Fibroblast of lung (primary cell): ENCODE data around the gene CRABP1. TPM values are rescaled to one million over a fixed set of nuclear protein-coding genes. Genes with fewer than 3 reads are reported as not detected.
A peak's percentile ranks its signal among the peaks of the same experiment; 100 is the strongest.

Experiments used
- DNase-seq, 2 donors: peaks; one replicate each; pipeline versions ENCODE4 v3.0.0 to v3.0.0-alpha.2; 2010; ENCODE audit warnings: low read depth in 2 of 2
- H2AFZ ChIP-seq: 2 replicates; pipeline ENCODE4 v1.5.1; 2012; ENCODE audit warnings: low read length, control low read depth, inconsistent platforms
- H3K27ac ChIP-seq: 2 replicates; pipeline ENCODE4 v1.5.1; 2011; ENCODE audit warnings: low read length, control low read depth; ENCODE audit not compliant: insufficient read depth
- H3K27me3 ChIP-seq: 2 replicates; pipeline ENCODE4 v1.5.1; 2011; ENCODE audit warnings: mild to moderate bottlenecking, low read length; ENCODE audit not compliant: control insufficient read depth, insufficient read depth
- H3K36me3 ChIP-seq: 2 replicates; pipeline ENCODE4 v1.5.1; 2011; ENCODE audit warnings: low read length; ENCODE audit not compliant: control insufficient read depth, insufficient read depth
- H3K4me1 ChIP-seq: 2 replicates; pipeline ENCODE4 v1.5.1; 2011; ENCODE audit warnings: low read length; ENCODE audit not compliant: control insufficient read depth, insufficient read depth; ENCODE audit errors: extremely low read depth
- H3K4me2 ChIP-seq: 2 replicates; pipeline ENCODE4 v1.5.1; 2011; ENCODE audit warnings: low read length, control low read depth; ENCODE audit not compliant: insufficient read depth; ENCODE audit errors: extremely low read depth
- H3K4me3 ChIP-seq, 4 experiments: fragments of 200-600 bp in 1 of 4; sonication (generic) in 1 of 4; replicated peaks in 1 of 4; 2 replicates each; pipeline ENCODE4 v1.5.1; 2011 to 2016; ENCODE audit warnings: low read length in 4 of 4, low read depth in 3 of 4, mild to moderate bottlenecking in 3 of 4, control low read depth in 2 of 4, inconsistent platforms in 1 of 4, mixed read lengths in 1 of 4; ENCODE audit not compliant: insufficient read depth in 1 of 4; ENCODE audit errors: control extremely low read depth in 1 of 4
- H3K79me2 ChIP-seq: 2 replicates; pipeline ENCODE4 v1.5.1; 2012; ENCODE audit warnings: mild to moderate bottlenecking, low read length, inconsistent platforms; ENCODE audit not compliant: control insufficient read depth, insufficient read depth
- H3K9ac ChIP-seq: 2 replicates; pipeline ENCODE4 v1.5.1; 2011; ENCODE audit warnings: mild to moderate bottlenecking, low read length, control low read depth; ENCODE audit not compliant: insufficient read depth
- H3K9me3 ChIP-seq: 2 replicates; pipeline ENCODE4 v1.5.1; 2012; ENCODE audit warnings: low read depth, low read length; ENCODE audit not compliant: control insufficient read depth, insufficient read depth
- H4K20me1 ChIP-seq: 2 replicates; pipeline ENCODE4 v1.5.1; 2011; ENCODE audit warnings: low read length; ENCODE audit not compliant: control insufficient read depth, insufficient read depth; ENCODE audit errors: extremely low read depth
- EZH2 ChIP-seq: IDR thresholded peaks from 2 replicates; pipeline ENCODE4 v1.5.1; 2012; ENCODE audit warnings: low read length, control low read depth, mild to moderate bottlenecking; ENCODE audit errors: missing control alignments
- polyA plus RNA-seq, 2 donors: library from polyadenylated mRNA; depleted of rRNA in 1 of 2; stranded (reverse) in 1 of 2; unstranded in 1 of 2; fragments of >200 nt; gene quantifications; 2 replicates each; pipeline ENCODE4 v1.2.1, GENCODE V29; 2011 to 2012; ENCODE audit warnings: missing spikeins in 1 of 2
- total RNA-seq: library from RNA; depleted of rRNA; stranded (reverse); fragments of >200 nt; gene quantifications from 2 replicates; pipeline ENCODE4 v1.2.1, GENCODE V29; 2014
- TF ChIP-seq, protein P1 (sequence below), 2 donors: IDR thresholded peaks in 1 of 2; conservative IDR thresholded peaks in 1 of 2; 1 replicate in 1 of 2; 2 replicates in 1 of 2; pipeline ENCODE4 v1.5.1; 2011 to 2012; ENCODE audit warnings: low read length in 2 of 2, control low read depth in 1 of 2, inconsistent platforms in 1 of 2, low read depth in 1 of 2, mild to moderate bottlenecking in 1 of 2

The CRABP1 gene
- total and polyA plus RNA-seq, 2 donors (not counting 1 experiment from before 2014, with no cell fraction given), result not detected

DNA sequence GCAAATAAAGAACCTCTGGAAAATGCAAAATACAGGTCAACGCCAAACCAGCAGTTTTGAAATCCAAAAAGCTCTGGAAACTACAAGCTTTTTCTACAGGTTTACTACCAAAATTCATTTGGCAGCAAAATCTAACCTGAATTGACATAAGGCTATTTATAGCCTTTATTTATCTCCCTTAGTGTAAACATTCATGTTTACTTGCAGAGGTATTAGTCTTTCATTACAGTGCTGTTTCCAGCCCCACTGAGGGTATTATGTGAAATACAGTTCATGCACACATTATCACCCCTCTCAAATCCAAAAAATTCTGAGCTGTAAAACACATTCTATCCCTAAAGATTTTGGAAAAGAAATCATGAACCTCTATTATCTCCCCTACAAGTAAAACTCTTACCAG lies 47.9 kb upstream of the CRABP1 start:
- H3K4me2 ChIP-seq, result no peak overlapping the region
- no peak overlapping the region for H3K9ac ChIP-seq
- no peaks in the 10 kb centered on the region for H3K4me1 ChIP-seq
- no peak for TF ChIP-seq EZH2
- TF ChIP-seq, protein P1, sequence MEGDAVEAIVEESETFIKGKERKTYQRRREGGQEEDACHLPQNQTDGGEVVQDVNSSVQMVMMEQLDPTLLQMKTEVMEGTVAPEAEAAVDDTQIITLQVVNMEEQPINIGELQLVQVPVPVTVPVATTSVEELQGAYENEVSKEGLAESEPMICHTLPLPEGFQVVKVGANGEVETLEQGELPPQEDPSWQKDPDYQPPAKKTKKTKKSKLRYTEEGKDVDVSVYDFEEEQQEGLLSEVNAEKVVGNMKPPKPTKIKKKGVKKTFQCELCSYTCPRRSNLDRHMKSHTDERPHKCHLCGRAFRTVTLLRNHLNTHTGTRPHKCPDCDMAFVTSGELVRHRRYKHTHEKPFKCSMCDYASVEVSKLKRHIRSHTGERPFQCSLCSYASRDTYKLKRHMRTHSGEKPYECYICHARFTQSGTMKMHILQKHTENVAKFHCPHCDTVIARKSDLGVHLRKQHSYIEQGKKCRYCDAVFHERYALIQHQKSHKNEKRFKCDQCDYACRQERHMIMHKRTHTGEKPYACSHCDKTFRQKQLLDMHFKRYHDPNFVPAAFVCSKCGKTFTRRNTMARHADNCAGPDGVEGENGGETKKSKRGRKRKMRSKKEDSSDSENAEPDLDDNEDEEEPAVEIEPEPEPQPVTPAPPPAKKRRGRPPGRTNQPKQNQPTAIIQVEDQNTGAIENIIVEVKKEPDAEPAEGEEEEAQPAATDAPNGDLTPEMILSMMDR (conservative IDR thresholded peaks at IDR 0.05 in 1 of 2, IDR thresholded peaks at IDR 0.05 in 1 of 2; ENCODE audit: low read depth in 1 of 2, low read length in 2 of 2), result no peak
- H2AFZ ChIP-seq, result no peak overlapping the region
- H3K27ac ChIP-seq, result no peak overlapping the region
- no peak for DNase-seq
- no peak overlapping the region for H3K4me3 ChIP-seq
- H3K79me2 ChIP-seq, result peaks cover 2% of the 10 kb centered on the region
- no peaks in the 10 kb centered on the region for H3K27me3 ChIP-seq
- no peaks in the 10 kb centered on the region for H4K20me1 ChIP-seq
- peaks cover 9% of the 10 kb centered on the region for H3K36me3 ChIP-seq
- H3K9me3 ChIP-seq, result no peaks in the 10 kb centered on the region

DNA sequence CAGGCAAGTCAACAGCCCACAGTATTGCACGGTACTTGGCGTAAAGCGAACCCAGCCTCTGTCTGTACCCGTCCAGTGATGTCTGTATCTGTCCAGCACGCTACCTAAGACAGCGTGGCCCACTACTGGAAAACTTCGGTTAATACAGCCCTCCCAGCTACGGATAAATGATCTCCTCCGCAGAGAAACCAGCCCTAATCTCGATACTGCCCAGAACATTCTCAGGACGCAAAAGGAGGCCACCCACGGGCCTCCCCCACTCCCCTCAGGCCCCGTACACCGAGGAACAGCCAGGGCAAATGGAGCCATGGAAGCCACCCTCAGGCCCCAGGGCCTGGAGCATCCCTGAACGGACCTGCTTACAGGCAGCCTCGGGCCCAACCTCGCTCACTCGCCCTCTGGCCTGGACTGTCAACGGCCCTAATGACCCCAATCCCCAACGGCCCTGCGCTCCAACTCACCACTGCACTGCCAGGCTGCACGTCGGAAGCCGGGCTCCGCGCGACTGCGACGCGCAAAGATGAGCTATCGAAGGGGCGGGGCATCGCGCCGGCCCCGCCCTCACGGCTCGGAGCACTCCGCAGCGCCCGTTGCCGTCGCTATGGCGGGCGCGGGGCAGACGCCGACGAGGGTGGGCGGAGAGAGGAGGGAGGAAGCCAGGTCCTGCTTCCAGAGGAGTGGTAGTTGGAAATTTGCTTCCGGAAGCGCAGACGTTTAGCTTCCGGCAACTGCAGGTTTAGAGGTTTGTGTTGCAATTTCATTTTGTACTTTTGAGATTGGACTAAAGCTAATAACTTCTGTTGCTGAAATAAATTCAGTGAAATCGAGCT lies 40.8 kb upstream of the CRABP1 start, which contains the start of gene SKIC8:
Gene SKIC8 (minus strand): TSS at position 509 of the 830 bp plus-strand sequence. CDS start 3,923 bp downstream, outside the sequence.
- Histone ChIP-seq H3K4me1 (peaks cover 11% of the 10 kb centered on the region), H2AFZ (peak within 1 kb of the TSS; percentile 93)
- TF ChIP-seq, protein P1 (conservative IDR thresholded peaks at IDR 0.05 in 1 of 2, IDR thresholded peaks at IDR 0.05 in 1 of 2; ENCODE audit: low read depth in 1 of 2, low read length in 2 of 2), result peak in 1 of 2 donors; percentile 3
- no peak for TF ChIP-seq EZH2

DNA sequence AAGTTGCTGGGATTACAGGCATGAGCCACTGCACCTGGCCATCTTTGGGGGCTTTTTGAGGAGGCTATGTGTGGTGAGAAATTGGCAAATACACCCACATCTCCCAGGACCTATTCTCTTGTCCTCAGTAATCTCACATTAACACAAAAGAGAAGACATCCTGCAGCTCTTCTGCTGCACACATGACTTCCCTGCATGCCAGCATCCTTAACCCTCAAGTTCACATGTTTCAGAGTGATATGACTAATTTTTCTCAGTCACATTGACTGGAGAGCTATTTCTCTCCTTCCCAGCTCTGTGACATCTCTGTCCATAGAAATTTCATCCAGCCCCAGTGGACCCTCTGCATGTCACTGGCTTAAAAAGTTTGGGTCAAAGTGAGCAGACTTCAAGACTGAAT lies 38.8 kb upstream of the CRABP1 start:
- H3K4me1 ChIP-seq, result peaks cover 11% of the 10 kb centered on the region
- no peak for TF ChIP-seq EZH2
- TF ChIP-seq, protein P1 (conservative IDR thresholded peaks at IDR 0.05 in 1 of 2, IDR thresholded peaks at IDR 0.05 in 1 of 2; ENCODE audit: low read depth in 1 of 2, low read length in 2 of 2), result no peak
- H3K27ac ChIP-seq, result no peak overlapping the region
- H3K27me3 ChIP-seq, result no peaks in the 10 kb centered on the region
- no peaks in the 10 kb centered on the region for H3K36me3 ChIP-seq
- H2AFZ ChIP-seq, result no peak overlapping the region
- peaks cover 18% of the 10 kb centered on the region for H3K79me2 ChIP-seq
- DNase-seq, result no peak
- no peak overlapping the region for H3K4me3 ChIP-seq
- H3K4me2 ChIP-seq, result no peak overlapping the region
- H3K9me3 ChIP-seq, result no peaks in the 10 kb centered on the region
- no peak overlapping the region for H3K9ac ChIP-seq
- no peaks in the 10 kb centered on the region for H4K20me1 ChIP-seq

More for the DNA sequence above, 40.8 kb upstream of the CRABP1 start, which contains the start of gene SKIC8:
- DNase-seq, result peak; percentile 91 to 92
- no peaks in the 10 kb centered on the region for H3K36me3 ChIP-seq
- no peaks in the 10 kb centered on the region for H4K20me1 ChIP-seq
- peak within 1 kb of the TSS; percentile 64 to 97 (median 86) for H3K4me3 ChIP-seq
- peaks cover 18% of the 10 kb centered on the region for H3K79me2 ChIP-seq
- peak within 1 kb of the TSS; percentile 72 for H3K27ac ChIP-seq
- peak within 1 kb of the TSS; percentile 69 for H3K4me2 ChIP-seq
- H3K9me3 ChIP-seq, result no peaks in the 10 kb centered on the region
- H3K27me3 ChIP-seq, result no peaks in the 10 kb centered on the region
- H3K9ac ChIP-seq, result peak within 1 kb of the TSS; percentile 79
